SK-N-SH (cell line): Measurements from ENCODE around the gene TNFRSF19. TPM values are rescaled to one million over a fixed set of nuclear protein-coding genes. Genes with fewer than 3 reads are reported as not detected.

ENCODE experiments used
- CTCF ChIA-PET: fragments of 300-600, 350-600 bp; formaldehyde crosslinking; extraction: SDS; loops from one replicate; lab custom pipeline; 2021; lab: Yijun Ruan, JAX
- POLR2A ChIA-PET: fragments of 350-600 bp; sonication (Branson Sonifier 250); formaldehyde crosslinking; extraction: SDS; loops from one replicate; lab custom pipeline; 2020; ENCODE audit warnings: antibody characterized with exemption, inconsistent platforms; lab: Yijun Ruan, JAX
- DNase-seq: peaks from one replicate; pipeline ENCODE4 v3.0.0; 2012
- H2AFZ ChIP-seq: fragments of 200-600 bp; sonication (generic); 2 replicates; pipeline ENCODE4 v1.8.1; 2016; ENCODE audit warnings: antibody characterized with exemption, mild to moderate bottlenecking, low read depth
- H3F3A ChIP-seq: fragments of 200-600 bp; sonication (generic); replicated peaks from 2 replicates; pipeline ENCODE3; 2016; ENCODE audit warnings: antibody characterized with exemption, mild to moderate bottlenecking; ENCODE audit not compliant: insufficient read depth
- H3K27ac ChIP-seq, 2 experiments: fragments of 200-500 bp in 1 of 2; fragments of 200-600 bp in 1 of 2; sonication (Bioruptor generic) in 1 of 2; sonication (generic), shearing (Covaris generic) in 1 of 2; 2 replicates each; pipeline versions ENCODE4 v1.5.1 to v1.6.1; 2014 to 2016; ENCODE audit warnings: low read depth in 2 of 2, inconsistent platforms in 1 of 2, low read length in 1 of 2, mild to moderate bottlenecking in 1 of 2, mixed read lengths in 1 of 2
- H3K27me3 ChIP-seq: fragments of 200-600 bp; sonication (generic), shearing (Covaris generic); 2 replicates; pipeline ENCODE4 v1.6.1; 2016; ENCODE audit warnings: mixed run types; ENCODE audit not compliant: insufficient read depth
- H3K36me3 ChIP-seq, 2 experiments: fragments of 200-500 bp in 1 of 2; fragments of 200-600 bp in 1 of 2; sonication (Bioruptor generic) in 1 of 2; sonication (generic) in 1 of 2; replicated peaks in 1 of 2; 2 replicates each; pipeline versions ENCODE3 to v1.5.1; 2014 to 2016; ENCODE audit warnings: low read length in 1 of 2, mild to moderate bottlenecking in 1 of 2; ENCODE audit not compliant: insufficient read depth in 2 of 2, control insufficient read depth in 1 of 2
- H3K4me1 ChIP-seq, 2 experiments: fragments of 200-500 bp in 1 of 2; fragments of 200-600 bp in 1 of 2; sonication (Bioruptor generic) in 1 of 2; sonication (generic), shearing (Covaris generic) in 1 of 2; 2 replicates each; pipeline versions ENCODE4 v1.5.1 to v1.6.1; 2014 to 2016; ENCODE audit warnings: low read depth in 1 of 2, low read length in 1 of 2, mixed run types in 1 of 2; ENCODE audit not compliant: insufficient read depth in 2 of 2, control insufficient read depth in 1 of 2
- H3K4me2 ChIP-seq: fragments of 200-600 bp; sonication (generic), shearing (Covaris generic); 2 replicates; pipeline ENCODE4 v1.6.1; 2017; ENCODE audit warnings: mixed run types
- H3K4me3 ChIP-seq, 2 experiments: fragments of 200-500 bp in 1 of 2; fragments of 200-600 bp in 1 of 2; sonication (Bioruptor generic) in 1 of 2; sonication (generic), shearing (Covaris generic) in 1 of 2; 2 replicates each; pipeline versions ENCODE4 v1.5.1 to v1.8.1; 2014 to 2016; ENCODE audit warnings: low read depth in 2 of 2, inconsistent platforms in 1 of 2, low read length in 1 of 2, mild to moderate bottlenecking in 1 of 2, mixed read lengths in 1 of 2, moderate library complexity in 1 of 2
- H3K79me2 ChIP-seq: fragments of 200-600 bp; sonication (generic); 2 replicates; pipeline ENCODE4 v1.8.1; 2017; ENCODE audit warnings: mild to moderate bottlenecking; ENCODE audit not compliant: insufficient read depth
- H3K9ac ChIP-seq: fragments of 200-600 bp; sonication (generic); 2 replicates; pipeline ENCODE4 v1.6.1; 2017; ENCODE audit warnings: mixed run types
- H3K9me2 ChIP-seq: fragments of 200-600 bp; sonication (generic); 2 replicates; pipeline ENCODE4 v1.6.1; 2017; ENCODE audit warnings: mixed run types
- H3K9me3 ChIP-seq: fragments of 200-600 bp; sonication (generic); 2 replicates; pipeline ENCODE4 v1.6.1; 2017; ENCODE audit warnings: mixed run types, mild to moderate bottlenecking, moderate library complexity
- H4K20me1 ChIP-seq: fragments of 200-600 bp; sonication (generic); 2 replicates; pipeline ENCODE4 v1.6.1; 2017; ENCODE audit warnings: mild to moderate bottlenecking, mixed run types; ENCODE audit not compliant: insufficient read depth
- FOSL2 ChIP-seq: IDR thresholded peaks from 2 replicates; pipeline ENCODE4 v1.4.0; 2012; ENCODE audit warnings: low read depth, mild to moderate bottlenecking, moderate library complexity, borderline replicate concordance
- FOXM1 ChIP-seq: IDR thresholded peaks from 2 replicates; pipeline ENCODE4 v1.4.0; 2012; ENCODE audit warnings: low read depth, mild to moderate bottlenecking
- GABPA ChIP-seq: IDR thresholded peaks from 2 replicates; pipeline ENCODE4 v1.4.0; 2012; ENCODE audit warnings: low read depth, mild to moderate bottlenecking
- GATA2 ChIP-seq: sonication (generic); formaldehyde crosslinking; IDR thresholded peaks from 2 replicates; pipeline ENCODE4 v1.5.0; 2020; ENCODE audit warnings: mild to moderate bottlenecking, missing genetic modification reagents
- NRF1 ChIP-seq: IDR thresholded peaks from 2 replicates; pipeline ENCODE4 v1.6.1; 2012; ENCODE audit warnings: low read depth, mild to moderate bottlenecking, low read length
- POLR2AphosphoS5 ChIP-seq: IDR thresholded peaks from 2 replicates; pipeline ENCODE4 v1.6.1; 2012; ENCODE audit warnings: low read depth, low read length
- RAD21 ChIP-seq: IDR thresholded peaks from 2 replicates; pipeline ENCODE4 v1.6.1; 2012; ENCODE audit warnings: mild to moderate bottlenecking, low read length
- SMC3 ChIP-seq: IDR thresholded peaks from 2 replicates; pipeline ENCODE4 v1.6.1; 2012; ENCODE audit warnings: low read depth, low read length, improper control_type of control experiment
- TEAD4 ChIP-seq: IDR thresholded peaks from 2 replicates; pipeline ENCODE4 v1.4.0; 2012; ENCODE audit warnings: mild to moderate bottlenecking, borderline replicate concordance; ENCODE audit not compliant: insufficient read depth
- WGBS: methylation state at CpG from one replicate; pipeline ENCODE4 v1.1.6; 2017; ENCODE audit warnings: low lambda C conversion rate; 5-methylcytosine and 5-hydroxymethylcytosine counted together
- polyA plus RNA-seq, 3 experiments: library from polyadenylated mRNA; depleted of rRNA; stranded (reverse); fragments of >200 nt; gene quantifications; 2 replicates each; pipeline ENCODE4 v1.2.3, GENCODE V29; 2012

Gene TNFRSF19
- polyA plus RNA-seq, 1 of the 3 experiments (the other 2 are of a cell fraction), result 4.6 TPM

DNA sequence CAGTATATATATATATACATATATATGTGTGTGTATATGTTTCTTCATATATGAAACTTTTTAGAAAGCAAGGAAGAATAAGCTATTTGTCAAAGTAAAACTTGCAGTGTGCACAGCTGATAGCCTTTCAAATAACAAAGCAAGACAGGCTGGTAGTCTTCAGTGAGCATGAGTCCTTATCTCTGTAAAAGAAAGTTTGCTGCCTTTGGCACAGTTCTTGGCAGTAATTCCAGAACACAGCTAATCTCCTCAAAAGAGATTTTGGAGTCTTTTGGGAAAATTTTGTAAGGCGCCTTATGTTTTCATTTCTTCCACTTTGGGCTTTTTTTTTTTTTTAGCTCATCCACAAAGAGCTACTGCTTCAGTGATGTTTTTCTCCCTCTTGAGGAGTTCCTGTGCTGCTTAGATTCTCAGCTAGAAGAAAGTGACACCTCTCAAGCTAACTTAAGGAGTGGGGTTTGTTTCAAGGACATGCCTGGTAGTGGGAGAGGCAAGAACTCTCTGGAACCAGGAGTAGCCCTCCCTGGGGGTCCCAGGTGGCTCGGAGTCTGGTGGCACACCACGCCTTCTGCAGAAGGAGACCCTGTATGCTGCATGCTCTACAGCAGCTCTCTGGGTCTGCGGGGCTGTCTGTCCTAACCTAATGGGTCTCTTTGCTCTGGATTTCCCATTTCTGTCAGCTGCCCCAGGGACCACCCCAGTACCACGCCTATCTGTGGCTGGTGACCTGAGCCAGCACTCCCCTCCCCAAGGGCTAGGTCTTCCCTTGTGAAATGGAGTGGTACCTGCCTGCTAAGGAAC lies 58.8 kb downstream of the TNFRSF19 start:
- no peak overlapping the region for H3K9ac ChIP-seq
- POLR2A ChIA-PET, result no interaction called here
- H3K79me2 ChIP-seq, result no peaks in the 10 kb centered on the region
- H3F3A ChIP-seq, result no peaks in the 10 kb centered on the region
- H4K20me1 ChIP-seq, result no peaks in the 10 kb centered on the region
- CTCF ChIA-PET, result interaction anchor here (0.6 to 0.9 kb wide), 3 partner anchors 7 to 161 kb away, joined by 3 read pairs; no protein-coding TSS in a partner anchor
- TF ChIP-seq RAD21 (no peak), POLR2AphosphoS5 (no peak), GATA2 (CRISPR knock-in tag) (no peak), TEAD4 (no peak), FOXM1 (no peak)
- no peak overlapping the region for H2AFZ ChIP-seq
- no peak overlapping the region for H3K4me3 ChIP-seq
- WGBS, result 95% methylated on average over 4 of the region's 5 CpGs
- no peaks in the 10 kb centered on the region for H3K9me2 ChIP-seq
- H3K27ac ChIP-seq, result no peak overlapping the region
- no peaks in the 10 kb centered on the region for H3K9me3 ChIP-seq
- H3K36me3 ChIP-seq, result peaks cover 0 to 17% of the 10 kb centered on the region in 2 experiments
- H3K4me2 ChIP-seq, result no peak overlapping the region
- DNase-seq, result no peak
- H3K27me3 ChIP-seq, result no peaks in the 10 kb centered on the region
- peaks cover 0 to 5% of the 10 kb centered on the region in 2 experiments; a peak in 1 of 4 replicates for H3K4me1 ChIP-seq

DNA sequence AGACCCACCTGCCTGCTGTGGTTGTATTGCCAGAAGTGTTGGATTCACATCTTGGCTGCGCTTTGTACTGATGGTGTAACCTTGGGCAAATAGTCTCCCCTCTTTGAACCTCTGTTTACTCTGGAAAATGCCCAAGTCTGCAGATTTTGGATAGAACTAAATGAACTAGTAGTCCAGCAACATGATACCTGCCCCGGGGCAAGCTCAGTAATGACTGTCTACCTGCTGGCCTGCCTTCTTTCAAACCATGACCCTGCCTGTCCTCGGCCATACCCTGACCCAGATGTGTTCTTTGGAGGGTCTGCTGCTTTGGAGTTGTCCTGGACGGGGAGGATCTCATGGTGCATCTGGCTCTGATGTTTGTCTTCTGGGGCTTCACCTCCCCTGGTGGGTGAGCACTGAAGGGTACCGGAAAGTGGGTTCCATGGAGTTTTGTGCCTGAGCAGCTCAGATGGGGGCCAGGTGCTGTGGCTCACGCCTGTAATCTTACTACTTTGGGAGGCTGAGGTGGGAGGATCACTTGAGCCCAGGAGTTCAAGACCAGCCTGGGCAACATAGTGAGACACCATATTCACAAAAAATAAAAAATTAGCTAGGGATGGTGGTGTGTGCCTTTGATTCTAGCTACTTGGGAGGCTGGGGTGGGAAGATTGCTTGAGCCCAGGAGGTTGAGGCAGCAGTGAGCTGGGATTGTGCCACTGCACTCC lies 59.5 kb downstream of the TNFRSF19 start:
- H3K9me3 ChIP-seq, result no peaks in the 10 kb centered on the region
- H3K27me3 ChIP-seq, result no peaks in the 10 kb centered on the region
- H3K36me3 ChIP-seq, result peaks cover 0 to 13% of the 10 kb centered on the region in 2 experiments
- WGBS, result 90% methylated on average over 5 of the region's 6 CpGs
- no peaks in the 10 kb centered on the region for H4K20me1 ChIP-seq
- H2AFZ ChIP-seq, result no peak overlapping the region
- TF ChIP-seq TEAD4 (no peak), NRF1 (no peak), SMC3 (no peak), GABPA (no peak), FOSL2 (no peak)
- no peak overlapping the region for H3K9ac ChIP-seq
- no peak overlapping the region for H3K27ac ChIP-seq
- CTCF ChIA-PET, result interaction anchor here (0.6 to 0.8 kb wide), 2 partner anchors 8 to 51 kb away, joined by 3 read pairs; no protein-coding TSS in a partner anchor
- H3K79me2 ChIP-seq, result no peaks in the 10 kb centered on the region
- no peaks in the 10 kb centered on the region for H3K9me2 ChIP-seq
- POLR2A ChIA-PET, result no interaction called here
- no peak for DNase-seq
- no peak overlapping the region for H3K4me2 ChIP-seq
- H3K4me3 ChIP-seq, result no peak overlapping the region
- peaks cover 0 to 5% of the 10 kb centered on the region in 2 experiments; a peak in 1 of 4 replicates for H3K4me1 ChIP-seq
- H3F3A ChIP-seq, result no peaks in the 10 kb centered on the region
